ENCODE results near the gene SLC8A3.

GRCh38 chr14:70203686-70204085 lies 14.9 kb upstream of the SLC8A3 start:
- TF ChIP-seq CTCF (IDR thresholded peaks at IDR 0.05) (no peak), POLR2A (IDR thresholded peaks at IDR 0.05) (no peak)
